Parathyroid adenoma (tissue), 2 donors: ENCODE results near the gene IGF2BP3.

Experiments used
- H2AFZ ChIP-seq: fragments of 300-600 bp; sonication (generic); one replicate; pipeline ENCODE4 v1.7.0; 2017; ENCODE audit warnings: antibody characterized with exemption, mild to moderate bottlenecking
- H3K27ac ChIP-seq: fragments of 300-600 bp; sonication (generic); one replicate; pipeline ENCODE4 v1.7.0; 2017
- H3K27me3 ChIP-seq: fragments of 300-600 bp; sonication (generic); one replicate; pipeline ENCODE4 v1.7.0; 2017; ENCODE audit warnings: low read length; ENCODE audit not compliant: control insufficient read depth, insufficient read depth
- H3K36me3 ChIP-seq: fragments of 300-600 bp; sonication (generic); one replicate; pipeline ENCODE4 v1.7.0; 2017; ENCODE audit warnings: low read length; ENCODE audit not compliant: control insufficient read depth, insufficient read depth
- H3K4me1 ChIP-seq: fragments of 300-600 bp; sonication (generic); one replicate; pipeline ENCODE4 v1.7.0; 2017; ENCODE audit warnings: control low read depth
- H3K4me2 ChIP-seq: fragments of 300-600 bp; sonication (generic); one replicate; pipeline ENCODE4 v1.7.0; 2017; ENCODE audit warnings: low read length
- H3K4me3 ChIP-seq: fragments of 300-600 bp; sonication (generic); one replicate; pipeline ENCODE4 v1.7.0; 2017; ENCODE audit warnings: low read depth, low read length
- H3K79me2 ChIP-seq: fragments of 300-600 bp; sonication (generic); one replicate; pipeline ENCODE4 v1.7.0; 2017; ENCODE audit warnings: control low read depth
- H3K9ac ChIP-seq: fragments of 300-600 bp; sonication (generic); one replicate; pipeline ENCODE4 v1.7.0; 2017; ENCODE audit warnings: mild to moderate bottlenecking
- H3K9me3 ChIP-seq: fragments of 300-600 bp; sonication (generic); one replicate; pipeline ENCODE4 v1.7.0; 2017; ENCODE audit warnings: low read length; ENCODE audit not compliant: control insufficient read depth
- CTCF ChIP-seq: fragments of 300-600 bp; sonication (generic); IDR thresholded peaks from one replicate; pipeline ENCODE4 v1.7.0; 2017; ENCODE audit warnings: antibody characterized with exemption, mild to moderate bottlenecking
- donor health status: primary hyperparathyroidism.

IGF2BP3 gene

GRCh38 chr7:23469150-23469960, 936 bp downstream of the IGF2BP3 start:
- Histone ChIP-seq H3K4me2 (peak overlapping the region; percentile 22), H3K79me2 (no peaks in the 10 kb centered on the region), H3K9me3 (peaks cover 5% of the 10 kb centered on the region), H3K9ac (no peak overlapping the region), H3K27ac (no peak overlapping the region), H3K36me3 (no peaks in the 10 kb centered on the region), H3K4me3 (no peak overlapping the region), H3K4me1 (no peaks in the 10 kb centered on the region), H2AFZ (no peak overlapping the region), H3K27me3 (peaks cover 32% of the 10 kb centered on the region)
- no peak for TF ChIP-seq CTCF

GRCh38 chr7:23468526-23469149, 1.7 kb downstream of the IGF2BP3 start:
- TF ChIP-seq CTCF, result no peak
- H3K9me3 ChIP-seq, result peaks cover 5% of the 10 kb centered on the region
- H3K4me2 ChIP-seq, result no peak overlapping the region
- H3K79me2 ChIP-seq, result no peaks in the 10 kb centered on the region
- no peaks in the 10 kb centered on the region for H3K36me3 ChIP-seq
- no peak overlapping the region for H3K4me3 ChIP-seq
- H3K27me3 ChIP-seq, result peaks cover 27% of the 10 kb centered on the region
- H3K4me1 ChIP-seq, result no peaks in the 10 kb centered on the region
- H2AFZ ChIP-seq, result no peak overlapping the region
- no peak overlapping the region for H3K27ac ChIP-seq
- H3K9ac ChIP-seq, result no peak overlapping the region

GRCh38 chr7:23467806-23468525, 2.3 kb downstream of the IGF2BP3 start:
- H3K27me3 ChIP-seq, result peaks cover 25% of the 10 kb centered on the region
- no peak overlapping the region for H2AFZ ChIP-seq
- no peak for TF ChIP-seq CTCF
- peaks cover 5% of the 10 kb centered on the region for H3K9me3 ChIP-seq
- no peak overlapping the region for H3K9ac ChIP-seq
- no peak overlapping the region for H3K4me3 ChIP-seq
- no peaks in the 10 kb centered on the region for H3K4me1 ChIP-seq
- no peak overlapping the region for H3K4me2 ChIP-seq
- no peak overlapping the region for H3K27ac ChIP-seq
- H3K79me2 ChIP-seq, result no peaks in the 10 kb centered on the region
- H3K36me3 ChIP-seq, result no peaks in the 10 kb centered on the region

DNA sequence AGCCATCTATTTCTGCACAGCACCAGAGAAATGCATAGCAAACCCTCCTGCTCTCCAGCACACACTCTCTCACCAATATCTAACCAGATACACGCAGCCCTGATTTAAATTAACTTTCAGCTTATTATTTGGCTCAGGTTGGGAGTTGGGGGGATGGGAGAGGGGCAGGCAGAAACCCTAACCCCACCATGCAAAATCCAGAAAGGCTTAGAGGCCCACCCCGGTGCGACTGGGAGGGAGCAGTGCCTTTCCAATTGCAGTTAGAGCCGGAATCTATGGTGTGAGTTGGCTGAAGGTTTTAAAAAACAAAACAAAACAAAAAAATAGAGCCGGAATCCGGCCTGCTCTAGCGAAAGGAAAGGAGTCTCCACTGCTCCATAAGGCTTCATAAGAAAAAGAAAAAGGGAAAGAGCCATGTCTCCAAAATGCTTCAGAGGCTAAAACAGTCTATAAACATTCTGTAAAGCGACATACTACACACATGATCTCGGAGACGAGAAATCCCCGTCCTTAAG, 2.9 kb downstream of the IGF2BP3 start:
- no peaks in the 10 kb centered on the region for H3K79me2 ChIP-seq
- H3K27ac ChIP-seq, result no peak overlapping the region
- peaks cover 25% of the 10 kb centered on the region for H3K27me3 ChIP-seq
- no peak for TF ChIP-seq CTCF
- H3K4me1 ChIP-seq, result no peaks in the 10 kb centered on the region
- H3K36me3 ChIP-seq, result no peaks in the 10 kb centered on the region
- H2AFZ ChIP-seq, result no peak overlapping the region
- H3K4me3 ChIP-seq, result no peak overlapping the region
- H3K9ac ChIP-seq, result no peak overlapping the region
- H3K4me2 ChIP-seq, result no peak overlapping the region
- peaks cover 5% of the 10 kb centered on the region for H3K9me3 ChIP-seq
